HG02981 (cell line): ENCODE measurements around the gene S100B.
A peak's percentile ranks its signal among the peaks of the same experiment; 100 is the strongest.
"Not testable (repeated sequence)": the region's sequence is repeated elsewhere in the genome, so short reads cannot be mapped to it uniquely, and the experiment has no call there.

Source experiments
- ATAC-seq: cut with Tn5 transposase; IDR thresholded peaks from one replicate; pipeline ENCODE4 v1.9.1; 2021; ENCODE audit warnings: mild to moderate bottlenecking, moderate library complexity; ENCODE audit not compliant: unreplicated experiment

The S100B gene

GRCh38 chr21:46604975-46605766 is at the start of gene S100B:
S100B (minus strand) TSS chr21:46605082; CDS start chr21:46602415, 2,667 bp downstream.
- ATAC-seq = no peak

- no peak for ATAC-seq
Measured at GRCh38 chr21:46651121-46651520, 46.2 kb upstream of the S100B start.

GRCh38 chr21:46650476-46651098 is 45.7 kb upstream of the S100B start:
- ATAC-seq = no peak

GRCh38 chr21:46649356-46649755 is 44.5 kb upstream of the S100B start:
- ATAC-seq = no peak

GRCh38 chr21:46648539-46648938 is 43.7 kb upstream of the S100B start:
- no peak for ATAC-seq

GRCh38 chr21:46646541-46647154 is 41.8 kb upstream of the S100B start:
- no peak for ATAC-seq

- no peak for ATAC-seq
Measured at GRCh38 chr21:46645840-46646239, 41.0 kb upstream of the S100B start.

GRCh38 chr21:46643379-46644177 is 38.7 kb upstream of the S100B start:
- no peak for ATAC-seq

- ATAC-seq = no peak
Measured at GRCh38 chr21:46641656-46642055, 36.8 kb upstream of the S100B start.

GRCh38 chr21:46639489-46640386 is 34.9 kb upstream of the S100B start:
- ATAC-seq = no peak

- no peak for ATAC-seq
Measured at GRCh38 chr21:46637952-46638746, 33.3 kb upstream of the S100B start.

GRCh38 chr21:46636550-46637285 is 31.8 kb upstream of the S100B start:
- ATAC-seq = no peak

GRCh38 chr21:46636181-46636512 is 31.3 kb upstream of the S100B start:
- ATAC-seq = no peak

GRCh38 chr21:46635324-46636180 is 30.7 kb upstream of the S100B start, which contains the start of gene PRMT2:
PRMT2 (plus strand) TSS chr21:46635674; CDS start chr21:46636952, 1,278 bp downstream.
- ATAC-seq = peak; percentile 84

GRCh38 chr21:46634966-46635323 is 30.1 kb upstream of the S100B start:
- ATAC-seq = peak; percentile 17

- no peak for ATAC-seq
Measured at GRCh38 chr21:46634427-46634826, 29.5 kb upstream of the S100B start.

- no peak for ATAC-seq
Measured at GRCh38 chr21:46633566-46633965, 28.7 kb upstream of the S100B start.

- not testable (repeated sequence) for ATAC-seq
Measured at GRCh38 chr21:46630915-46631314, 26.0 kb upstream of the S100B start.
